LNCAP (cell line): ENCODE measurements around the gene NMRAL1.

Experiments
- TF ChIP-seq, protein P1 (sequence below): fragments of 450-650 bp; IDR thresholded peaks from 2 replicates; pipeline ENCODE4 v1.5.1; 2017; ENCODE audit warnings: mild to moderate bottlenecking

The NMRAL1 gene

DNA sequence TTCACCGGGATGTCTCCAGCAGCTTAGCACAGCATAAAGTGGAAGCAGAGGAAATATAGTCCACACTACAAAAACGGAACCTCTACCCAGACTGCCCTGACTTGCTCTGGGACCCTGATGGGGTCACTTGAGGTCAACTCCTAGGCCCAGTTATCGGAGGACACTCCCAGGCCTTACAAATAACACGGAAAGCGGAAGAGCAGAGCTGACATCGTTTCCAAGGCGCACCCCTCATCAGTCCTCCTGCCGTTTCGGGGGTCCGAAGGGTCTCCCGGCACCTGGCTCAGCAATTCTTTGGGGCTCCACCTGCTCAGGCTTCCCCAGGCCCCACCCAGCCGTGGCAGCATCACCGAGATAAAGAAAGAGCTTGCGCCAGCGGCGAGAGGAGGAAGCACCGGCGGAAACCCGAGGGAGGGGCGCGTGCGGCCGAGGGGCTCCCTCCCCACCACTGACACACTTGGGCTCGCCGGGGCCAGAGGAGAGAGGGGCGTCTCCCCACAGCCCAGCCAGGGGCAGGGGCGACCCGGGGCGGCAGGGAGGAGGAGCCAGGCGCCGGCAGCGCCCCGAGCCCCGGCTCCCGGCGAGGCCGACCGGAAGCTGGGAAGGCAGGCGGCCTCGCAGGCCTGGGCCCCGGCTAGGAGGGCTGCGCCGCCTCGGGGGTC lies 58.8 kb downstream of the NMRAL1 start:
- TF ChIP-seq, protein P1, sequence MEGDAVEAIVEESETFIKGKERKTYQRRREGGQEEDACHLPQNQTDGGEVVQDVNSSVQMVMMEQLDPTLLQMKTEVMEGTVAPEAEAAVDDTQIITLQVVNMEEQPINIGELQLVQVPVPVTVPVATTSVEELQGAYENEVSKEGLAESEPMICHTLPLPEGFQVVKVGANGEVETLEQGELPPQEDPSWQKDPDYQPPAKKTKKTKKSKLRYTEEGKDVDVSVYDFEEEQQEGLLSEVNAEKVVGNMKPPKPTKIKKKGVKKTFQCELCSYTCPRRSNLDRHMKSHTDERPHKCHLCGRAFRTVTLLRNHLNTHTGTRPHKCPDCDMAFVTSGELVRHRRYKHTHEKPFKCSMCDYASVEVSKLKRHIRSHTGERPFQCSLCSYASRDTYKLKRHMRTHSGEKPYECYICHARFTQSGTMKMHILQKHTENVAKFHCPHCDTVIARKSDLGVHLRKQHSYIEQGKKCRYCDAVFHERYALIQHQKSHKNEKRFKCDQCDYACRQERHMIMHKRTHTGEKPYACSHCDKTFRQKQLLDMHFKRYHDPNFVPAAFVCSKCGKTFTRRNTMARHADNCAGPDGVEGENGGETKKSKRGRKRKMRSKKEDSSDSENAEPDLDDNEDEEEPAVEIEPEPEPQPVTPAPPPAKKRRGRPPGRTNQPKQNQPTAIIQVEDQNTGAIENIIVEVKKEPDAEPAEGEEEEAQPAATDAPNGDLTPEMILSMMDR: no peak

DNA sequence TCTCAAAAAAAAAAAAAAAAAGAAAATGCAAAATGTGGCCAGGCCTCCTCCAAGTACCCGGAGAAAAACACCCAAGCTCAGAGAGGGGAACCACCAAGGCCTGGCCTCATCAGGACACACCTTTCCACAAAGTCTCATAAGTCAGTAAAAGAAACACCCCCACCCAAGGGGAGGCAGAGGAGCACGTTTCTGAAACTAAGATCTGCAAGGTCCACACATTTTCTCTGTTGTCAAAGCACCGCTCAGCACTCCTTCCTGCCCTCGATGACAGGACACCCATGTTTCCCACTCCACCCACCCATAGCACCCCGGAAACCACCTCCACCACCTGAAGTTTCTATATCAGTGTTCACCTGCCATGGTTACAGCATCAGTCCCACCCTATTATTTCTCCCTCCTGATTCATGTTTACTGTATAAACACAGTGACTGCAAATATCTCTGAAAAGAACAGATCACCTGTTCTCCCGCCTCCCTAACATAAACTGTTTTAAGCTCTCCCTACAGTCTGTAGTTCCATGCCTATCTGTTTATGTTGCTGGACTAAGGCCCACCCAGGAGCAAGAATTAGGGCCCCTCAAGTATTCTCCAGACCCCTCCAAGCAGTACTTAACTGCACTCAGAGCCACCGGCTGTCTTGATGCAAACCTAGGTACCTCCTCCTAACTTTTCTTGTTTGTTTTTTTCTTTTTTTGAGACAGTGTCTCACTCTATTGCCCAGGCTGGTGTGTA lies 60.1 kb downstream of the NMRAL1 start:
- TF ChIP-seq, protein P1: no peak

DNA sequence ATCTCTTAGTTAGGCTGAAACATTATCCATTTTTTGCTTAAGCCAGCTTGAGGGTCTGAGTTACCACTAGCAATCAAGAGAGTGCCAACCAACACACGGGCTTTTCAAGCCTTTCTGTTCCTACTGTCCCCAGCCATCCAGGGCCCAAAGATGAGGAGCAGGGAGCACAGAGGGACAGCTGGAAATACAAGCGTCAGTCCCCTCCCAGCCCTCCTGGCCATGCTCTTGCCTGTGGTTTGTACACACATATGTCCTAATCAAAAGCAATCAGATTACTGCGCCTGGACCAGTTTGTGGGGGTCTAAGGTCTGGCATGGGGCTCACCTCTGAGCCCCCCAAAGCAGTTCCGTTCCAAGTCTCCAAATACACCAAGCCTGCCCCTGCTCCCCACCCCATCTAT lies 61.6 kb downstream of the NMRAL1 start:
- TF ChIP-seq, protein P1: no peak

DNA sequence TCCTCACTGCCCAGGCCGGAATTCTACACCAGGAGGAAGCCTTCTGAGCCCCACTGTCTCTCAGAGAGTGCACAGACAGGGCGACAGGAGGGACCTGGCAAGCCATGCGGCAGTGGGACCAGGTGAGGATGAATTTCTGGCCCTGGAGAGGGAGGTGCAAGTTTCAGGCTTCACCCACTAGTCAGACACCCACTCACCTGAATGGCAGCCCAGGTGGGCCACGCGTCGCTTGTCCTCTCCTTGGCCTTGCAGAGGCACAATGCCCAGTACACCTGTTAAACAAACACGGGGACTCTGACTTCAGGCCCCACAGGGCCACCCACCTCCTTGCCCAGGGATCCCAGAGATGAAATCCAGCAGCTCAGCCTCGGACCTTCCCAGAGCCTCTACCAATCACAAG lies 62.3 kb downstream of the NMRAL1 start:
- TF ChIP-seq, protein P1: no peak
